HCT116 (cell line): ENCODE measurements around the gene ACAP3. TPM values are rescaled to one million over a fixed set of nuclear protein-coding genes. Genes with fewer than 3 reads are reported as not detected.

Source experiments
- ATAC-seq: fragments of 200-7000 bp; cut with Tn5 transposase; 2 replicates; pipeline ENCODE4 v1.9.1; 2020; ENCODE audit warnings: mild to moderate bottlenecking, moderate library complexity
- BruUV-seq: library from RNA; stranded (reverse); fragments of 400-500 nt; replicated peaks from 2 replicates; lab custom pipeline; 2021; lab: Mats Ljungman, UMichigan
- CTCF ChIA-PET: fragments of 300-600 bp; sonication (Branson Sonifier 250); formaldehyde crosslinking; loops from one replicate; lab custom pipeline; 2021; ENCODE audit warnings: antibody characterized with exemption; lab: Charles Lee
- POLR2A ChIA-PET: fragments of 300-600, 350-600 bp; sonication (Branson Sonifier 250); formaldehyde crosslinking; loops from one replicate; lab custom pipeline; 2021; ENCODE audit warnings: antibody characterized with exemption; lab: Charles Lee
- RAD21 ChIA-PET, 2 experiments: fragments of 300-600 bp; sonication (Branson Sonifier 250); formaldehyde crosslinking; loops; one replicate each; lab custom pipeline; 2023; ENCODE audit warnings: low total read pairs in 2 of 2; ENCODE audit not compliant: uncharacterized antibody in 2 of 2, unreplicated experiment in 2 of 2, low non-redundant PET in 1 of 2; lab: Charles Lee
- DNase-seq: peaks from one replicate; pipeline ENCODE4 v3.0.0-alpha.2; 2010; ENCODE audit warnings: low read depth, low spot score
- H2AFZ ChIP-seq: fragments of 200-600 bp; shearing (Covaris generic), sonication (generic); 2 replicates; pipeline ENCODE4 v1.6.1; 2017; ENCODE audit warnings: low read depth, mixed run types, mixed read lengths, antibody characterized with exemption, low read length; ENCODE audit not compliant: poor library complexity, severe bottlenecking
- H3K27ac ChIP-seq: 2 replicates; pipeline ENCODE4 v1.5.1; 2012; ENCODE audit warnings: low read depth, low read length
- H3K27me3 ChIP-seq: fragments of 200-600 bp; sonication (generic); 2 replicates; pipeline ENCODE4 v1.6.1; 2016; ENCODE audit warnings: mixed run types, low read length, mixed read lengths; ENCODE audit not compliant: insufficient read depth
- H3K36me3 ChIP-seq, 2 experiments: fragments of 200-500 bp in 1 of 2; fragments of 200-600 bp in 1 of 2; sonication (Bioruptor generic) in 1 of 2; sonication (generic) in 1 of 2; 2 replicates each; pipeline versions ENCODE4 v1.5.1 to v1.6.1; 2014 to 2016; ENCODE audit warnings: low read length in 2 of 2, inconsistent platforms in 1 of 2, mixed read lengths in 1 of 2, mixed run types in 1 of 2; ENCODE audit not compliant: insufficient read depth in 2 of 2, control insufficient read depth in 1 of 2
- H3K4me1 ChIP-seq, 2 experiments: fragments of 200-600 bp in 1 of 2; sonication (generic) in 1 of 2; 2 replicates each; pipeline versions ENCODE4 v1.5.1 to v1.6.1; 2012 to 2017; ENCODE audit warnings: low read length in 2 of 2, inconsistent platforms in 1 of 2, mild to moderate bottlenecking in 1 of 2, mixed read lengths in 1 of 2, mixed run types in 1 of 2, moderate library complexity in 1 of 2; ENCODE audit not compliant: insufficient read depth in 2 of 2, control insufficient read depth in 1 of 2
- H3K4me2 ChIP-seq: fragments of 200-600 bp; sonication (generic); 2 replicates; pipeline ENCODE4 v1.6.1; 2017; ENCODE audit warnings: mixed run types, low read length, mixed read lengths
- H3K4me3 ChIP-seq, 2 experiments: fragments of 200-600 bp in 1 of 2; sonication (generic) in 1 of 2; replicated peaks in 1 of 2; 2 replicates each; pipeline ENCODE4 v1.5.1; 2011 to 2016; ENCODE audit warnings: low read length in 2 of 2, control low read depth in 1 of 2, low read depth in 1 of 2, mild to moderate bottlenecking in 1 of 2, mixed read lengths in 1 of 2, mixed run types in 1 of 2
- H3K79me2 ChIP-seq: fragments of 200-600 bp; sonication (generic); 2 replicates; pipeline ENCODE4 v1.6.1; 2017; ENCODE audit warnings: mild to moderate bottlenecking, mixed run types, low read length, moderate library complexity, mixed read lengths; ENCODE audit not compliant: insufficient read depth
- H3K9ac ChIP-seq: fragments of 200-600 bp; sonication (generic); 2 replicates; pipeline ENCODE4 v1.6.1; 2016; ENCODE audit warnings: low read length, mixed read lengths
- H3K9me2 ChIP-seq: fragments of 200-600 bp; sonication (generic), shearing (Covaris generic); 2 replicates; pipeline ENCODE4 v1.6.1; 2017; ENCODE audit warnings: mixed run types, mild to moderate bottlenecking, moderate library complexity; ENCODE audit not compliant: insufficient read depth
- H3K9me3 ChIP-seq, 2 experiments: fragments of 200-500 bp in 1 of 2; fragments of 200-600 bp in 1 of 2; sonication (Bioruptor generic) in 1 of 2; sonication (generic) in 1 of 2; 2 replicates each; pipeline ENCODE4 v1.6.1; 2014 to 2017; ENCODE audit warnings: low read length in 2 of 2, mixed read lengths in 2 of 2, inconsistent platforms in 1 of 2, low read depth in 1 of 2, mild to moderate bottlenecking in 1 of 2, mixed run types in 1 of 2, moderate library complexity in 1 of 2; ENCODE audit not compliant: control insufficient read depth in 1 of 2, insufficient read depth in 1 of 2
- H4K20me1 ChIP-seq: fragments of 200-600 bp; sonication (generic), shearing (Covaris generic); 2 replicates; pipeline ENCODE4 v1.6.1; 2017; ENCODE audit warnings: mixed run types, mild to moderate bottlenecking, moderate library complexity; ENCODE audit not compliant: insufficient read depth
- CEBPB ChIP-seq: IDR thresholded peaks from 2 replicates; pipeline ENCODE4 v1.6.1; 2012; ENCODE audit warnings: low read depth
- EGR1 ChIP-seq: IDR thresholded peaks from 2 replicates; pipeline ENCODE4 v1.6.1; 2012; ENCODE audit warnings: low read depth
- ELF1 ChIP-seq: IDR thresholded peaks from 2 replicates; pipeline ENCODE4 v1.6.1; 2012; ENCODE audit warnings: low read depth, borderline replicate concordance
- EZH2 ChIP-seq: fragments of 200-600 bp; sonication (generic); IDR thresholded peaks from 2 replicates; pipeline ENCODE4 v1.6.1; 2017; ENCODE audit warnings: antibody characterized with exemption, mixed run types
- EZH2phosphoT487 ChIP-seq: fragments of 200-600 bp; IDR thresholded peaks from 2 replicates; pipeline ENCODE4 v1.6.1; 2018; ENCODE audit warnings: antibody characterized with exemption, borderline replicate concordance
- FOSL1 ChIP-seq: IDR thresholded peaks from 2 replicates; pipeline ENCODE4 v1.6.1; 2012; ENCODE audit warnings: low read depth
- JUND ChIP-seq: IDR thresholded peaks from 2 replicates; pipeline ENCODE4 v1.6.1; 2012
- POLR2AphosphoS5 ChIP-seq: IDR thresholded peaks from 2 replicates; pipeline ENCODE4 v1.6.1; 2011; ENCODE audit warnings: mild to moderate bottlenecking, low read depth, low read length, moderate library complexity
- RAD21 ChIP-seq: IDR thresholded peaks from 2 replicates; pipeline ENCODE4 v1.6.1; 2012; ENCODE audit warnings: low read depth, mild to moderate bottlenecking
- SIN3A ChIP-seq: IDR thresholded peaks from 2 replicates; pipeline ENCODE4 v1.6.1; 2012; ENCODE audit warnings: low read depth
- TCF7L2 ChIP-seq: IDR thresholded peaks from 2 replicates; pipeline ENCODE4 v1.7.0; 2011; ENCODE audit warnings: borderline replicate concordance, inconsistent platforms; ENCODE audit not compliant: insufficient read depth, insufficient read length; ENCODE audit errors: extremely low read depth
- intact Hi-C: fragments of 100-400 bp; cut with micrococcal nuclease; formaldehyde crosslinking; loops from 2 replicates; pipeline ENCODE4 v1.10.0; 2022
- total RNA-seq: library from RNA; stranded (reverse); gene quantifications from one replicate; pipeline ENCODE4 v1.2.1, GENCODE V29; 2021; ENCODE audit not compliant: unreplicated experiment
- TF ChIP-seq, protein P1 (sequence below): IDR thresholded peaks from 2 replicates; pipeline ENCODE4 v1.6.1; 2012
- TF ChIP-seq, protein P2 (sequence below), 3 experiments: fragments of 200-600 bp in 1 of 3; sonication (generic) in 1 of 3; IDR thresholded peaks in 2 of 3; conservative IDR thresholded peaks in 1 of 3; 2 replicates each; pipeline ENCODE4 v1.5.1; 2012 to 2017; ENCODE audit warnings: low read depth in 2 of 3, low read length in 2 of 3, antibody characterized with exemption in 1 of 3, borderline replicate concordance in 1 of 3, control low read depth in 1 of 3, mild to moderate bottlenecking in 1 of 3, mixed read lengths in 1 of 3, mixed run types in 1 of 3, moderate library complexity in 1 of 3; ENCODE audit not compliant: insufficient read depth in 1 of 3
- TF ChIP-seq, protein P3 (sequence below): IDR thresholded peaks from 2 replicates; pipeline ENCODE4 v1.6.1; 2012

Gene ACAP3
- total RNA-seq, 1 experiment from 2014 or later = 38.8 TPM

DNA sequence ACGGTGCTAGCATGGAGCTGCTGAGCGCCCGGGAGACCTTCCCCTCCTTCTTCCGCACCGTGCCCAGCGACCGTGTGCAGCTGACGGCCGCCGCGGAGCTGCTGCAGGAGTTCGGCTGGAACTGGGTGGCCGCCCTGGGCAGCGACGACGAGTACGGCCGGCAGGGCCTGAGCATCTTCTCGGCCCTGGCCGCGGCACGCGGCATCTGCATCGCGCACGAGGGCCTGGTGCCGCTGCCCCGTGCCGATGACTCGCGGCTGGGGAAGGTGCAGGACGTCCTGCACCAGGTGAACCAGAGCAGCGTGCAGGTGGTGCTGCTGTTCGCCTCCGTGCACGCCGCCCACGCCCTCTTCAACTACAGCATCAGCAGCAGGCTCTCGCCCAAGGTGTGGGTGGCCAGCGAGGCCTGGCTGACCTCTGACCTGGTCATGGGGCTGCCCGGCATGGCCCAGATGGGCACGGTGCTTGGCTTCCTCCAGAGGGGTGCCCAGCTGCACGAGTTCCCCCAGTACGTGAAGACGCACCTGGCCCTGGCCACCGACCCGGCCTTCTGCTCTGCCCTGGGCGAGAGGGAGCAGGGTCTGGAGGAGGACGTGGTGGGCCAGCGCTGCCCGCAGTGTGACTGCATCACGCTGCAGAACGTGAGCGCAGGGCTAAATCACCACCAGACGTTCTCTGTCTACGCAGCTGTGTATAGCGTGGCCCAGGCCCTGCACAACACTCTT lies 24.5 kb upstream of the ACAP3 start:
- no peak overlapping the region for H3K9ac ChIP-seq

More for the DNA sequence above, 24.5 kb upstream of the ACAP3 start:
- Histone ChIP-seq H3K9me3 (no peaks in the 10 kb centered on the region), H3K79me2 (peaks cover 2% of the 10 kb centered on the region; the same call in 1 of the 2 replicates), H4K20me1 (no peaks in the 10 kb centered on the region; the same call in 1 of the 2 replicates), H3K27me3 (no peaks in the 10 kb centered on the region), H2AFZ (no peak overlapping the region), H3K4me3 (no peak overlapping the region), H3K27ac (no peak overlapping the region; the same call in 1 of the 2 replicates), H3K4me2 (peak overlapping the region; percentile 44), H3K9me2 (no peaks in the 10 kb centered on the region), H3K4me1 (peaks cover 10 to 33% of the 10 kb centered on the region in 2 experiments; a peak in 3 of 4 replicates), H3K36me3 (peaks cover 0 to 6% of the 10 kb centered on the region in 2 experiments; a peak in 1 of 4 replicates)
- no TSS peak for BruUV-seq
- intact Hi-C loops = no loop called here
- ATAC-seq (peak; percentile 5), DNase-seq (no peak)
- POLR2A ChIA-PET = interaction anchor here (0.6 kb wide), 1 partner anchor 417 kb away, joined by 6 read pairs; no protein-coding TSS in a partner anchor
- CTCF ChIA-PET = no interaction called here
- RAD21 ChIA-PET = no interaction called here
- TF ChIP-seq TCF7L2 (no peak), EZH2phosphoT487 (no peak), RAD21 (no peak), POLR2AphosphoS5 (no peak), FOSL1 (no peak), CEBPB (no peak), JUND (no peak), SIN3A (no peak), EZH2 (no peak), ELF1 (no peak), EGR1 (no peak)
- TF ChIP-seq, protein P1, sequence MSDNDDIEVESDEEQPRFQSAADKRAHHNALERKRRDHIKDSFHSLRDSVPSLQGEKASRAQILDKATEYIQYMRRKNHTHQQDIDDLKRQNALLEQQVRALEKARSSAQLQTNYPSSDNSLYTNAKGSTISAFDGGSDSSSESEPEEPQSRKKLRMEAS = no peak
- TF ChIP-seq, protein P2, sequence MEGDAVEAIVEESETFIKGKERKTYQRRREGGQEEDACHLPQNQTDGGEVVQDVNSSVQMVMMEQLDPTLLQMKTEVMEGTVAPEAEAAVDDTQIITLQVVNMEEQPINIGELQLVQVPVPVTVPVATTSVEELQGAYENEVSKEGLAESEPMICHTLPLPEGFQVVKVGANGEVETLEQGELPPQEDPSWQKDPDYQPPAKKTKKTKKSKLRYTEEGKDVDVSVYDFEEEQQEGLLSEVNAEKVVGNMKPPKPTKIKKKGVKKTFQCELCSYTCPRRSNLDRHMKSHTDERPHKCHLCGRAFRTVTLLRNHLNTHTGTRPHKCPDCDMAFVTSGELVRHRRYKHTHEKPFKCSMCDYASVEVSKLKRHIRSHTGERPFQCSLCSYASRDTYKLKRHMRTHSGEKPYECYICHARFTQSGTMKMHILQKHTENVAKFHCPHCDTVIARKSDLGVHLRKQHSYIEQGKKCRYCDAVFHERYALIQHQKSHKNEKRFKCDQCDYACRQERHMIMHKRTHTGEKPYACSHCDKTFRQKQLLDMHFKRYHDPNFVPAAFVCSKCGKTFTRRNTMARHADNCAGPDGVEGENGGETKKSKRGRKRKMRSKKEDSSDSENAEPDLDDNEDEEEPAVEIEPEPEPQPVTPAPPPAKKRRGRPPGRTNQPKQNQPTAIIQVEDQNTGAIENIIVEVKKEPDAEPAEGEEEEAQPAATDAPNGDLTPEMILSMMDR (IDR thresholded peaks at IDR 0.05 in 2 of 3, conservative IDR thresholded peaks at IDR 0.05 in 1 of 3; ENCODE audit: borderline replicate concordance in 1 of 3, insufficient read depth in 1 of 3, low read depth in 2 of 3, low read length in 2 of 3) = no peak
- TF ChIP-seq, protein P3, sequence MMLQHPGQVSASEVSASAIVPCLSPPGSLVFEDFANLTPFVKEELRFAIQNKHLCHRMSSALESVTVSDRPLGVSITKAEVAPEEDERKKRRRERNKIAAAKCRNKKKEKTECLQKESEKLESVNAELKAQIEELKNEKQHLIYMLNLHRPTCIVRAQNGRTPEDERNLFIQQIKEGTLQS = no peak
